Esophagus squamous epithelium (tissue), 4 donors: ENCODE measurements around the gene EIF5A.

Experiments used
- CTCF ChIP-seq, 6 experiments: fragments of 450-650 bp in 4 of 6; fragments of 200-600 bp in 2 of 6; sonication (generic) in 2 of 6; IDR thresholded peaks; one replicate each; pipeline ENCODE4 v1.5.1; 2016 to 2019; ENCODE audit warnings: antibody characterized with exemption in 6 of 6, mild to moderate bottlenecking in 4 of 6, moderate library complexity in 4 of 6
- POLR2A ChIP-seq, 4 donors: fragments of 450-650 bp; IDR thresholded peaks; one replicate each; pipeline ENCODE4 v1.6.1; 2017; ENCODE audit warnings: antibody characterized with exemption in 4 of 4, mild to moderate bottlenecking in 4 of 4, moderate library complexity in 3 of 4

GRCh38 chr17:7361906-7362305 is 54.5 kb downstream of the EIF5A start:
- TF ChIP-seq CTCF (IDR thresholded peaks at IDR 0.05) (no peak), POLR2A (IDR thresholded peaks at IDR 0.05) (no peak)
